H1 (cell line): ENCODE results near the gene IGSF9B. TPM values are rescaled to one million over a fixed set of nuclear protein-coding genes. Genes with fewer than 3 reads are reported as not detected.

Source experiments
- CTCF ChIA-PET: fragments of 300-600 bp; sonication (Branson Sonifier 250); formaldehyde crosslinking; loops from one replicate; lab custom pipeline; 2021; ENCODE audit not compliant: partially characterized antibody; lab: Charles Lee
- POLR2A ChIA-PET: fragments of 300-600 bp; sonication (Branson Sonifier 250); formaldehyde crosslinking; loops from one replicate; lab custom pipeline; 2021; ENCODE audit warnings: inconsistent platforms; ENCODE audit not compliant: partially characterized antibody; lab: Charles Lee
- DNase-seq, 2 experiments: peaks; one replicate each; pipeline versions ENCODE4 v3.0.0 to v3.0.0-alpha.2; 2010 to 2022; ENCODE audit warnings: low spot score in 2 of 2, low read depth in 1 of 2, mixed read lengths in 1 of 2
- FAIRE-seq: peaks from 2 replicates; lab custom pipeline; 2011; peaks lifted over from hg19 to GRCh38; lab: Jason Lieb, UNC
- H2AFZ ChIP-seq: 2 replicates; pipeline ENCODE4 v1.8.1; 2012; ENCODE audit warnings: low read length, inconsistent platforms
- H2AK5ac ChIP-seq: 2 replicates; pipeline ENCODE4 v1.6.1; 2013; ENCODE audit warnings: low read depth, low read length
- H2BK120ac ChIP-seq: replicated peaks from 2 replicates; pipeline ENCODE3; 2013; ENCODE audit warnings: low read depth, low read length, inconsistent platforms
- H2BK12ac ChIP-seq: 2 replicates; pipeline ENCODE4 v1.6.1; 2013; ENCODE audit warnings: low read depth, low read length
- H2BK15ac ChIP-seq: 2 replicates; pipeline ENCODE4 v1.6.1; 2013; ENCODE audit warnings: low read length
- H2BK20ac ChIP-seq: 2 replicates; pipeline ENCODE4 v1.6.1; 2013; ENCODE audit warnings: low read length
- H2BK5ac ChIP-seq: 2 replicates; pipeline ENCODE4 v1.6.1; 2013; ENCODE audit warnings: low read depth, low read length
- H3K14ac ChIP-seq: 2 replicates; pipeline ENCODE4 v1.6.1; 2013; ENCODE audit warnings: inconsistent platforms; ENCODE audit not compliant: insufficient read length
- H3K18ac ChIP-seq: 2 replicates; pipeline ENCODE4 v1.6.1; 2013; ENCODE audit warnings: low read length; ENCODE audit errors: extremely low read depth
- H3K23ac ChIP-seq: 2 replicates; pipeline ENCODE4 v1.6.1; 2013; ENCODE audit warnings: inconsistent platforms; ENCODE audit not compliant: insufficient read length
- H3K23me2 ChIP-seq: 2 replicates; pipeline ENCODE4 v1.6.1; 2013; ENCODE audit warnings: low read depth, low read length
- H3K27ac ChIP-seq: 2 replicates; pipeline ENCODE4 v1.6.1; 2011; ENCODE audit warnings: low read depth, low read length, inconsistent platforms
- H3K27me3 ChIP-seq, 4 experiments: replicated peaks in 1 of 4; 1 replicate in 1 of 4; 2 replicates in 3 of 4; pipeline versions ENCODE4 v1.6.1 to v1.8.1; 2011 to 2013; ENCODE audit warnings: low read length in 3 of 4, mild to moderate bottlenecking in 3 of 4, inconsistent platforms in 2 of 4, mixed read lengths in 2 of 4, moderate library complexity in 1 of 4; ENCODE audit not compliant: control insufficient read depth in 3 of 4, insufficient read depth in 3 of 4; ENCODE audit errors: extremely low read depth in 1 of 4
- H3K36me3 ChIP-seq, 4 experiments: 2 replicates each; pipeline versions ENCODE4 v1.6.1 to v1.8.1; 2011 to 2013; ENCODE audit warnings: mild to moderate bottlenecking in 4 of 4, low read length in 3 of 4, moderate library complexity in 2 of 4, control low read depth in 1 of 4, inconsistent platforms in 1 of 4; ENCODE audit not compliant: insufficient read depth in 4 of 4, control insufficient read depth in 2 of 4
- H3K4ac ChIP-seq: replicated peaks from 2 replicates; pipeline ENCODE3; 2013; ENCODE audit warnings: low read length, low read depth, mixed read lengths, inconsistent platforms; ENCODE audit not compliant: insufficient read length
- H3K4me1 ChIP-seq, 4 experiments: replicated peaks in 1 of 4; 1 replicate in 1 of 4; 2 replicates in 3 of 4; pipeline versions ENCODE4 v1.6.1 to v1.8.1; 2011 to 2013; ENCODE audit warnings: low read length in 3 of 4, inconsistent platforms in 2 of 4, mixed read lengths in 1 of 4; ENCODE audit not compliant: insufficient read depth in 4 of 4, control insufficient read depth in 3 of 4
- H3K4me2 ChIP-seq, 2 experiments: 2 replicates each; pipeline versions ENCODE4 v1.6.1 to v1.8.1; 2011 to 2013; ENCODE audit warnings: low read depth in 2 of 2, low read length in 2 of 2, control low read depth in 1 of 2, inconsistent platforms in 1 of 2, mild to moderate bottlenecking in 1 of 2; ENCODE audit not compliant: insufficient read depth in 1 of 2
- H3K4me3 ChIP-seq, 4 experiments: fragments of 200-600, 300-600 bp in 1 of 4; sonication (generic), shearing (Covaris generic), sonication (Bioruptor Twin) in 1 of 4; 2 replicates each; pipeline versions ENCODE4 v1.5.1 to v1.8.1; 2011 to 2016; ENCODE audit warnings: low read length in 4 of 4, low read depth in 3 of 4, control low read depth in 2 of 4, inconsistent platforms in 2 of 4, mild to moderate bottlenecking in 2 of 4, mixed read lengths in 1 of 4, moderate library complexity in 1 of 4; ENCODE audit not compliant: insufficient read depth in 2 of 4; ENCODE audit errors: extremely low read depth in 1 of 4
- H3K56ac ChIP-seq: replicated peaks from 2 replicates; pipeline ENCODE3; 2013; ENCODE audit warnings: low read depth, mild to moderate bottlenecking, mixed read lengths, low read length, inconsistent platforms; ENCODE audit not compliant: insufficient read length
- H3K79me1 ChIP-seq: 2 replicates; pipeline ENCODE4 v1.6.1; 2013; ENCODE audit warnings: low read depth, low read length, control low read depth
- H3K79me2 ChIP-seq, 2 experiments: 2 replicates each; pipeline versions ENCODE4 v1.6.1 to v1.8.1; 2012 to 2013; ENCODE audit warnings: low read length in 2 of 2, mild to moderate bottlenecking in 2 of 2, inconsistent platforms in 1 of 2; ENCODE audit not compliant: insufficient read depth in 2 of 2, control insufficient read depth in 1 of 2
- H3K9ac ChIP-seq, 4 experiments: replicated peaks in 1 of 4; 1 replicate in 1 of 4; 2 replicates in 3 of 4; pipeline versions ENCODE4 v1.6.1 to v1.8.1; 2011 to 2013; ENCODE audit warnings: low read depth in 3 of 4, low read length in 3 of 4, control low read depth in 2 of 4, mild to moderate bottlenecking in 2 of 4, moderate library complexity in 2 of 4, inconsistent platforms in 1 of 4; ENCODE audit errors: extremely low read depth in 1 of 4
- H3K9me3 ChIP-seq, 2 experiments: 2 replicates each; pipeline versions ENCODE4 v1.6.1 to v1.8.1; 2012 to 2013; ENCODE audit warnings: mild to moderate bottlenecking in 2 of 2, moderate library complexity in 2 of 2, control low read depth in 1 of 2, inconsistent platforms in 1 of 2, low read depth in 1 of 2, low read length in 1 of 2, mixed read lengths in 1 of 2; ENCODE audit not compliant: insufficient read depth in 2 of 2
- H4K20me1 ChIP-seq, 2 experiments: replicated peaks in 1 of 2; 2 replicates each; pipeline versions ENCODE3 to v1.8.1; 2011 to 2013; ENCODE audit warnings: inconsistent platforms in 2 of 2, low read length in 2 of 2, mild to moderate bottlenecking in 1 of 2; ENCODE audit not compliant: insufficient read depth in 2 of 2, control insufficient read depth in 1 of 2
- H4K5ac ChIP-seq: 2 replicates; pipeline ENCODE4 v1.6.1; 2013; ENCODE audit warnings: low read length, low read depth, mixed read lengths, inconsistent platforms; ENCODE audit not compliant: insufficient read length
- H4K8ac ChIP-seq: 2 replicates; pipeline ENCODE4 v1.8.0; 2013; ENCODE audit warnings: mild to moderate bottlenecking, moderate library complexity, low read length, inconsistent platforms; ENCODE audit not compliant: insufficient read depth; ENCODE audit errors: extremely low read depth
- H4K91ac ChIP-seq: replicated peaks from 2 replicates; pipeline ENCODE3; 2013; ENCODE audit warnings: low read length, mixed read lengths, inconsistent platforms; ENCODE audit not compliant: insufficient read length
- POLR2A ChIP-seq, 2 experiments: IDR thresholded peaks; 1 replicate in 1 of 2; 2 replicates in 1 of 2; pipeline ENCODE4 v1.6.1; 2011; ENCODE audit warnings: low read depth in 2 of 2, low read length in 2 of 2, mild to moderate bottlenecking in 2 of 2; ENCODE audit errors: control extremely low read depth in 1 of 2
- RBBP5 ChIP-seq: IDR thresholded peaks from 2 replicates; pipeline ENCODE4 v1.7.1; 2012; ENCODE audit warnings: low read depth, mild to moderate bottlenecking, inconsistent platforms, low read length, moderate library complexity, borderline replicate concordance
- SP1 ChIP-seq: IDR thresholded peaks from 2 replicates; pipeline ENCODE4 v1.6.1; 2011; ENCODE audit warnings: low read depth, low read length
- TCF12 ChIP-seq: IDR thresholded peaks from 2 replicates; pipeline ENCODE4 v1.6.1; 2011; ENCODE audit warnings: low read depth, mild to moderate bottlenecking, low read length
- WGBS, 2 experiments: shearing (Covaris generic) in 1 of 2; methylation state at CpG; one replicate each; pipeline versions ENCODE4 v1.1.6 to v1.1.7; 2013 to 2015; ENCODE audit warnings: low lambda C conversion rate in 2 of 2, mixed read lengths in 2 of 2, inconsistent platforms in 1 of 2, low coverage in 1 of 2, missing lambda C conversion rate in 1 of 2; ENCODE audit not compliant: insufficient replicate concordance in 2 of 2, insufficient coverage in 1 of 2, insufficient read length in 1 of 2; ENCODE audit errors: extremely low coverage in 1 of 2, missing lambda C conversion rate in 1 of 2; 5-methylcytosine and 5-hydroxymethylcytosine counted together
- polyA plus RNA-seq, 7 experiments: library from polyadenylated mRNA; depleted of rRNA in 3 of 7; stranded (reverse) in 5 of 7; unstranded in 2 of 7; fragments of >200 nt in 5 of 7; fragments of 200-250 nt in 2 of 7; gene quantifications; 1 replicate in 5 of 7; 2 replicates in 1 of 7; 4 replicates in 1 of 7; pipeline versions ENCODE4 v1.2.1 to v1.2.3, GENCODE V29; 2011 to 2013; ENCODE audit warnings: missing spikeins in 2 of 7, mixed read lengths in 2 of 7
- total RNA-seq: library from RNA; stranded (reverse); fragmentation: NEBNext Ultra II Directional; extraction: Animal tissue kit (Norgen Biotek cat#: 25700); gene quantifications from 2 replicates; pipeline ENCODE4 v1.2.1, GENCODE V29; 2021

Gene IGSF9B
- total and polyA plus RNA-seq, 2 of the 8 experiments (the other 6 are each of a cell fraction or from before 2014, with no cell fraction given), result 16.5 to 49.2 TPM

- Histone ChIP-seq H3K4me3 (no peak overlapping the region), H3K9ac (no peak overlapping the region), H3K56ac (no peak overlapping the region), H3K27ac (no peak overlapping the region), H2BK12ac (no peak overlapping the region), H2BK120ac (no peak overlapping the region), H3K23me2 (no peaks in the 10 kb centered on the region), H2AK5ac (no peak overlapping the region), H4K8ac (no peak overlapping the region), H3K36me3 (no peaks in the 10 kb centered on the region), H2BK5ac (no peak overlapping the region), H3K9me3 (no peaks in the 10 kb centered on the region), H4K20me1 (no peaks in the 10 kb centered on the region), H2AFZ (no peak overlapping the region), H3K14ac (no peak overlapping the region), H3K4me1 (no peaks in the 10 kb centered on the region), H4K91ac (no peak overlapping the region), H3K4ac (no peak overlapping the region), H3K79me1 (no peaks in the 10 kb centered on the region), H2BK15ac (no peak overlapping the region), H3K23ac (no peak overlapping the region), H2BK20ac (no peak overlapping the region), H3K79me2 (no peaks in the 10 kb centered on the region), H3K18ac (no peak overlapping the region), H4K5ac (no peak overlapping the region), H3K4me2 (no peak overlapping the region), H3K27me3 (no peaks in the 10 kb centered on the region)
- DNase-seq, result no peak
- FAIRE-seq, result no peak
- CTCF ChIA-PET, result no interaction called here
- POLR2A ChIA-PET, result no interaction called here
- no peak for TF ChIP-seq SP1
- TF ChIP-seq TCF12, result no peak
- TF ChIP-seq POLR2A (IDR thresholded peaks at IDR 0.05; ENCODE audit: control extremely low read depth in 1 of 2, low read depth in 2 of 2, low read length in 2 of 2), result no peak
- TF ChIP-seq RBBP5, result no peak
- WGBS, 2 experiments, result 91% methylated on average over 11 of the region's 11 CpGs; no CpG with 5 or more reads in 1 of the 2 experiments
These were observed 91.3 kb downstream of the IGSF9B start for GRCh38 chr11:133865466-133865865.
